GM18951 (cell line): ENCODE results near the gene SLC16A12.
"Not testable (repeated sequence)": the region's sequence is repeated elsewhere in the genome, so short reads cannot be mapped to it uniquely, and the experiment has no call there.

Experiments used
- POLR2A ChIP-seq: IDR thresholded peaks from 4 replicates; pipeline ENCODE4 v1.6.1; 2011; ENCODE audit warnings: mild to moderate bottlenecking; ENCODE audit not compliant: insufficient read length, insufficient read depth; ENCODE audit errors: extremely low read depth
- in situ Hi-C: fragments of 300-500 bp; cut with MboI; formaldehyde crosslinking; loops from one replicate; pipeline ENCODE4 v1.12.0; 2022; ENCODE audit warnings: low sequenced_read_pairs, mixed read lengths, inconsistent platforms; ENCODE audit not compliant: unreplicated experiment

The SLC16A12 gene

DNA sequence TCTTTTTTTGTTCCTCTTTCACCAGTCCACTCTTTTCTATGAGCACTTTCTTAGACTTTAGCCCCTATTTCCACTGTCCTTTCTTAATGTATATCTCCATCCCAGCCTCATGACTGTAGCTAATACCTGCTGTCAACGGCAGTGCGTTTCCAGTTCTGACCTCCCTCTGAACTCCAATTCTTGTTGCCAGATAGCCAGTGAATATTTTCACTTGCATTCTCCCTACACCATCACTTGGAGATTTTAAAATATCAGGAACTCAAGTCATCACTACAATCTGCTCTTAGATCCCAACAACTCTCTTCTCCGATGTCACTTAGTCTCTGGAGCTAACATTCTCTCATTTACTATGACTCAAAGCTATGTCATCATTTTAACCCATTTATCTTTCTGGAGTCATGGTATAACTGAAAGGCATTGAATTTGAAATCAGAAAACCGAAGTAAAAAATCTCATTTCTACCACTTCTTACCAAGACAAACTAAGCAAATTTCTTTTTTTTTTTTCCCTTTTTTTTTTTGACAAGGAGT lies 5.1 kb upstream of the SLC16A12 start:
- in situ Hi-C loops, result no loop called here
- TF ChIP-seq POLR2A, result no peak

GRCh38 chr10:89537364-89537763 lies 2.0 kb upstream of the SLC16A12 start:
- TF ChIP-seq POLR2A, result no peak
- in situ Hi-C loops, result no loop called here

GRCh38 chr10:89536013-89536354 lies 590 bp upstream of the SLC16A12 start:
- TF ChIP-seq POLR2A, result no peak
- in situ Hi-C loops, result no loop called here

- in situ Hi-C loops, result no loop called here
- no peak for TF ChIP-seq POLR2A
Observed at GRCh38 chr10:89534826-89535166, 598 bp downstream of the SLC16A12 start.

DNA sequence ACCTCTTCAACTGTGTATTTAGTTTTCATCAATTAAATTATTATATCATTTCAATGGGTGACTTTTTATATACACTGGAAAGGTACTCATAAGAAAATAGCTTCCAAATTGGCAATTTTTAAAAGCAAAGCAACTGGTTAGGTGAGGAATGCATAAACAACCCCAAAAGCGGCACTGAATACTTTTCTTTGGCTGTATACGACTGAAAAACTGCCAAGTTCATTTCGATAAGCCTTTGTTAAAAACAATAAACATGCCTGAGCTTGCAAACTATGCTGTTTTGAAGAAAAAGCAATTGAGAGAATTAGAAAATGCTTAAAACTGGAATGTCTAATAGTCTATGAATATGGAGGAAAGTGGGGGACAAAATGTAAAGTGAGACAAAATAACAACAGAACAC lies 2.9 kb downstream of the SLC16A12 start:
- TF ChIP-seq POLR2A, result no peak
- in situ Hi-C loops, result no loop called here

DNA sequence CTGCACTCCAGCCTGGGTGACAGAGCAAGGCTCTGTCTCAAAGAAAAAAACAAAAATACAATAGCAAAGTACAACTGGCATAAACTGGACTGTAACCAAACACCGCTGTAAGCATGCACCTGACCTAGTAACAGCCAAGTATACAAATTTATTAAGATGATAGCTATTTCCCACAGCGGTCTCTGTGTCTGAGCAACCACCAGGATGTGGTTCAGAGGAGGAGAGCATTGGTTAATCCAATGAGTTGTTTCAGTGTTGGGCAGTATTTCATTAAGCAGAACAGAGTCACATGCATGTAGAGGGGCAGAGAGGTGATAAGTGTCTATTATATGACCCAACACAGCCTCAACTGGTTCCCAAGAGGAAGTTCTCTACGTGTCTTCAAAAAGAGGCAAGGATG lies 4.0 kb downstream of the SLC16A12 start:
- TF ChIP-seq POLR2A, result no peak
- in situ Hi-C loops, result no loop called here

- in situ Hi-C loops, result not testable (repeated sequence)
Observed at GRCh38 chr10:89529711-89530110, 5.7 kb downstream of the SLC16A12 start.

DNA sequence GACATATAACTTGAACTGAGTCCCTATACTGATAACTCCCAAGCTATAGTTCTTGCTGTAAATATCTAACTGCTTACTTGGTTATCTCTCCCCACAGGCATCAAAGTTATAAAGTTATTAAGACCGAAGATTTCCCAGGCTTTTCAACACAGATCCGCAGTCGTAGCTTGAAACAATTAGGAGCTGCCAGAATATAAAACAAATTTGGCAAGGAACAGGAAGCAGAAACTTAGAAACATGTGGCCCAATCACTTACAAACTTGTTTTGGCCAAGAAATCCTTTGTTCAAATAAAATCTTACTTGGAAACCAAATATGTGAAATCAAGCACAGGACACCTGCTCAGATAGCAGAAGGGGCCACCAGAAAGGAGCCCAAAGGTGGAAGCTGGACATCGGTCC lies 9.0 kb downstream of the SLC16A12 start:
- no peak for TF ChIP-seq POLR2A
- in situ Hi-C loops, result no loop called here

- in situ Hi-C loops, result no loop called here
- TF ChIP-seq POLR2A, result no peak
Observed at GRCh38 chr10:89525556-89525955, 9.8 kb downstream of the SLC16A12 start.

DNA sequence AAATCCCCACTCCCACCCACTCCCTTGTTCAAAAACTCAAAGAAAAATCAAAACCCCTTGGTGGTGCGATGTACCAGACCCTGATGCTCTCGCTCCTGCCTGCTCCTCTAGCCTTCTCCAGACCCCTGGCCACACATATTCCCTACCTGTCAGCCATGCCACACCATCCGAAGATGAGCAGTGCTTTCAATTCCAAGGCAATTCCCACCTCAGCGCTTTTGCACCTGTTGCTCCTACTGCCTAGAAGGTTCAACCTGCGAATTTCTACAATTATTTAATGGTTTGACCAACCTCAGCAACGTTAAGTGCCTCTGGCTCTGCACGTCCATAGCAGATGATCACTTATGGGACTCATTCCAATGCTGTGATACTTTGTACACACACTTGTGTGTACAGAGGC lies 11.1 kb downstream of the SLC16A12 start:
- TF ChIP-seq POLR2A, result no peak
- in situ Hi-C loops, result no loop called here

DNA sequence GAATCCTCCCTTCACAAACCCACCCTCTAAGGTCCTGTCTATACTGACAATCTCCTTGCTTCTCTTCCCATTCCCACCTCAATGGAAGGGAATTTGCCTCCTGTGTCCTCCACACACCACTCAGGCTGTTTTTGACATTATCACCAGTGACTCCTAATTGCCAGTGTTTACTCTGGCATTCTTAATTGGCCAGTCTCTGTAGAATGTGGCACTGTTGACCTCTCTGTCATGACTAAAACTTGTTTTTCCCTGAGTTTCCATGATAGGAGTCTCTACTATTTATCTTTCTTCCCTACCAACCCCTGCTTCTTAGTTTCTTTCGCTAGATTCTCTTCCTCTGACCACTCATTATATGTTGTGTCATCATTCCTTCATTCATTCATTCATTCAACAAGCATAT lies 12.1 kb downstream of the SLC16A12 start:
- in situ Hi-C loops, result no loop called here
- TF ChIP-seq POLR2A, result no peak

DNA sequence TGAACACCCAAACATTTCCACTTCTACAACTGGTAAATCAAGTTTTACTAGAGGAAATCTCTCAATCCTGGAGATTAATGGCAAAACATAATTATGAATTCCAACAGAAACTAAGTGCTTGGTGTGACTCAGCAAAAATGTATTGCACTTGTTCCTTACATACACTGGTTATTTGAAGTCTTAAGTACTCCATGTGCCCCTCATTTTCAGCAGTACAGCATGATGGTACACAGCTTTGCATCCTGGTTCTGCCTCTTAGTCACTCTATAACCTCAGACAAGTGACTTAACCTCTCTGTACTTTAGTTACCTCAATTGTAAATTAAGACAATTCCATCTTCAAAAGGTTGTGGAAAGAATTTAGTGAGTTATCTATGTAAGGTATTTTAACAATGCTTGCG lies 12.9 kb downstream of the SLC16A12 start:
- no peak for TF ChIP-seq POLR2A

GRCh38 chr10:89521368-89521767 lies 14.0 kb downstream of the SLC16A12 start:
- in situ Hi-C loops, result no loop called here
- no peak for TF ChIP-seq POLR2A

More for the DNA sequence above, 12.9 kb downstream of the SLC16A12 start:
- in situ Hi-C loops, result no loop called here

GRCh38 chr10:89520706-89521105 lies 14.7 kb downstream of the SLC16A12 start:
- TF ChIP-seq POLR2A, result no peak
- in situ Hi-C loops, result no loop called here

GRCh38 chr10:89518876-89519842 lies 16.2 kb downstream of the SLC16A12 start:
- in situ Hi-C loops, result no loop called here
- no peak for TF ChIP-seq POLR2A

DNA sequence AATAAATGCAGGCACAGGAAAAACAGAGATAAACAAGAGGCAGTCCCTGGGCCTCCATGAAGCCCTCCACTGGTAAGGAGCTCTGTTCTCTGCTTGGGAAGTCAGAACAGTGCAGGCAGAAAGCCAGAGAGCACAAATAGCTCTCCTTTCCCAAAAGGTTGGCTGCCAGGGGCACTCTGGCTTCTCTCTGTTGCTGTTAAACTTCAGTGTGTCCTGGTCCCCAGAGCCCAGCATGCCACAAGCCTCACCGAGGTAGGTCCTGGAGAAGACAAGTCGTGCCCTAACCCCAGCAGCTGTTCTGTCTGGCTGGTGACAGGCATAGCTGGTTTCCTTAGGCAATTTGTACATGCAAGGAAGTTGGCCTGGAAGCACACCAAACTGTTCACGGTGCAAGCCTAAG lies 17.3 kb downstream of the SLC16A12 start:
- TF ChIP-seq POLR2A, result no peak
- in situ Hi-C loops, result no loop called here
